ENCODE measurements around the gene ZMYND10.

Gene ZMYND10

GRCh38 chr3:50388016-50388719, 42.6 kb upstream of the ZMYND10 start:
- TF ChIP-seq, protein P1, sequence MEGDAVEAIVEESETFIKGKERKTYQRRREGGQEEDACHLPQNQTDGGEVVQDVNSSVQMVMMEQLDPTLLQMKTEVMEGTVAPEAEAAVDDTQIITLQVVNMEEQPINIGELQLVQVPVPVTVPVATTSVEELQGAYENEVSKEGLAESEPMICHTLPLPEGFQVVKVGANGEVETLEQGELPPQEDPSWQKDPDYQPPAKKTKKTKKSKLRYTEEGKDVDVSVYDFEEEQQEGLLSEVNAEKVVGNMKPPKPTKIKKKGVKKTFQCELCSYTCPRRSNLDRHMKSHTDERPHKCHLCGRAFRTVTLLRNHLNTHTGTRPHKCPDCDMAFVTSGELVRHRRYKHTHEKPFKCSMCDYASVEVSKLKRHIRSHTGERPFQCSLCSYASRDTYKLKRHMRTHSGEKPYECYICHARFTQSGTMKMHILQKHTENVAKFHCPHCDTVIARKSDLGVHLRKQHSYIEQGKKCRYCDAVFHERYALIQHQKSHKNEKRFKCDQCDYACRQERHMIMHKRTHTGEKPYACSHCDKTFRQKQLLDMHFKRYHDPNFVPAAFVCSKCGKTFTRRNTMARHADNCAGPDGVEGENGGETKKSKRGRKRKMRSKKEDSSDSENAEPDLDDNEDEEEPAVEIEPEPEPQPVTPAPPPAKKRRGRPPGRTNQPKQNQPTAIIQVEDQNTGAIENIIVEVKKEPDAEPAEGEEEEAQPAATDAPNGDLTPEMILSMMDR (IDR thresholded peaks at IDR 0.05; ENCODE audit: insufficient read depth, low read depth, low read length, missing control alignments) = peak; percentile 40
- no peak overlapping the region for H3K4me3 ChIP-seq (ENCODE audit: low read length)
- peak; percentile 11 for DNase-seq (ENCODE audit: low read depth)

GRCh38 chr3:50385754-50386153, 40.2 kb upstream of the ZMYND10 start:
- no peak for DNase-seq (ENCODE audit: low read depth)
- H3K4me3 ChIP-seq (ENCODE audit: low read length) = no peak overlapping the region
- TF ChIP-seq, protein P1 (IDR thresholded peaks at IDR 0.05; ENCODE audit: insufficient read depth, low read depth, low read length, missing control alignments) = no peak

- TF ChIP-seq, protein P1 (IDR thresholded peaks at IDR 0.05; ENCODE audit: insufficient read depth, low read depth, low read length, missing control alignments) = no peak
- DNase-seq (ENCODE audit: low read depth) = peak; percentile 69
- H3K4me3 ChIP-seq (ENCODE audit: low read length) = no peak overlapping the region
Observed at GRCh38 chr3:50383750-50384149, 38.2 kb upstream of the ZMYND10 start.

DNA sequence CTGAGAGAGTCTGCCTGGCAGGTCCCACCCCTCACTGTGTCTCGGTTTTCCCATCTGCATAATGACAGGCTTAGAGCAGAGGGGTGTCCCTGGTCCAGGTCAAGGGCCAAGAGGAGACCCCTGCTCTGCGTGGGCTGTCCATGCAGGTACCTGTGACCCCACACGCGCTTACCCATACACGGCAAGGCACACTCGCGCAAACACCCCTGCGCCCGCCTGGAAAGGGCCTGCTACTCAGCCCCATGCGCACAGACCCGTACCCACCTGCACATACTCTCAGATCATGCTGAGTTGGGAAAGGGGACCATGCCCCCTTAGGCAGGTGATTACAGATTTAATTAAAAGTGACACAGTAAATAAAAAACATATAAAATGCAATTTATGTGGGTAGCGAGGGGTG, 37.2 kb upstream of the ZMYND10 start:
- no peak for DNase-seq (ENCODE audit: low read depth)
- TF ChIP-seq, protein P1 (IDR thresholded peaks at IDR 0.05; ENCODE audit: insufficient read depth, low read depth, low read length, missing control alignments) = no peak
- no peak overlapping the region for H3K4me3 ChIP-seq (ENCODE audit: low read length)

- no peak overlapping the region for H3K4me3 ChIP-seq (ENCODE audit: low read length)
- TF ChIP-seq, protein P1 (IDR thresholded peaks at IDR 0.05; ENCODE audit: insufficient read depth, low read depth, low read length, missing control alignments) = no peak
- peak; percentile 29 for DNase-seq (ENCODE audit: low read depth)
Observed at GRCh38 chr3:50381383-50381782, 35.9 kb upstream of the ZMYND10 start.

DNA sequence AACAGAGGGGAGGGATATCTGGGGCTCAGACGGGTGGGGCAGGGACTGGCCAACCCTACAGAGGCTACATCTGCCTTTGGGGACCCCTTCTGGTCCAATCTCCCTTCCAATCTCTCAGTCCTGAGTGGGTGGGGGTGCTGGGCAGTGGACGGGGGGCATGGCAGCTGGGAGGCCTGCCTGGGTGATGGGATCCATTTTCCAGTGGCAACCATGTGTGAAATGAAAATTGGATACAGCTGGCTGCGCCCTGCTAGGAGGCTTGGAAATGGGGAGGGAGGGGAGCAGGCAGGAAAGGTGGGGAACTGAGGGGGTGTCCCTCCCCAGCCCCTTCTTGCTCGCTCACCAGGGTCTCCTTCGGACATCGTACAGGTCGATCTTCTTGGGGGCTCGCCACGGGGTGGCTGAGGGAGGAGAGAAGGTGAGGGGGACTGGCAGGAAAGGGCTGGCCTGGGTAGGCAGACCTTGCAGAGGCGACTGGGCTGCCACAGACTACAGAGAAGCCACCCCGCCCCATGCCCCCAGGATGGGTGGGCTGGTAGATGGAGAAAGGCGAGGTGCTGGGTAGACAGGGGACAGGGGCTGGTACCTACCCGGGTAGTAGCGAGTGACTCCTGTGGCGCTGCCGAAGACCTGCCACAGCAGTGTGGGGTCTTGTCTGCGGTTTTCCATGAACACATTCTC, 35.0 kb upstream of the ZMYND10 start:
- H3K4me3 ChIP-seq (ENCODE audit: low read length) = no peak overlapping the region
- DNase-seq (ENCODE audit: low read depth) = no peak
- TF ChIP-seq, protein P1 (IDR thresholded peaks at IDR 0.05; ENCODE audit: insufficient read depth, low read depth, low read length, missing control alignments) = no peak
